Left forelimb (tissue), 1 donor: ENCODE results near the gene MED7.

Experiments
- DNase-seq: peaks from one replicate; pipeline ENCODE4 v3.0.0-alpha.2; 2018; ENCODE audit warnings: low spot score

The MED7 gene

DNA sequence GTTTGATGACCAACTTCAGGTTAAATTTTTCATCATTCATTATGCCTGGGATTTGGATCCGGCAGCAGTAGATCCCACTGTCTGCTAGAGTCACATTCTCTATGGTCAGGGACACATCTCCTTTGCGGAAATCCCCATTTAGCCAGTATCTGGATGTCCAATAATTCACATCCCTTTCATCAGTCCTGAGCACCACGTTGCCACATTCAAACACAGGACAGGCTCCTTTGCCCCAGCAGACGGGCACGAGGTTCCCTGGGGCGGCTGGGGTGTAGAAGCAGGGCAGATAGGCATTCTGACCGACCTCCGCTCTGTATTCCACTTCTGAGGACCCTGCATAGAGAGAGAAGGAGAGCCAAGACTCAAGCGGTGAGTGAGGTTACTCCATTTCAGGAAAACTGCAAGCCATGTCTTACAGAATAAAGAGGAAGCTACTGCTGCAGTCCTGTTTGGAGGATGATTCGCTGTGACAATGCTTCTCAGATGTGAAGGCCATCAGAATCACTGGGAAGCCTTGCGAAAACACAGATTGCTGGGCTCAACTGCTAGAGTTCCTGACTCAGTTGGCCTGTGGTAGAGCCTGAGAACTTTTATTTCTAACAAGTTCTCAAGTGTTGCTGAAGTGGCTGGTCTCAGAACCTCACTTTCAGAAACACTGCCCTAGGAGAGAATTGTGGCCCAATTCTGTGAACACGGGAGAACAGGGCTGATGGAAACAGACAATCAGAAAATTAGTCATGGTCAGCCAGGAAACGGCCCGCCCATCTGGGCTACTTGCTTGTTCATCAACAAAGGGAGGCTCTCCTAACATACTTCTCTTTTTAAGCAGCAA, 35.8 kb downstream of the MED7 start:
- DNase-seq: no peak

DNA sequence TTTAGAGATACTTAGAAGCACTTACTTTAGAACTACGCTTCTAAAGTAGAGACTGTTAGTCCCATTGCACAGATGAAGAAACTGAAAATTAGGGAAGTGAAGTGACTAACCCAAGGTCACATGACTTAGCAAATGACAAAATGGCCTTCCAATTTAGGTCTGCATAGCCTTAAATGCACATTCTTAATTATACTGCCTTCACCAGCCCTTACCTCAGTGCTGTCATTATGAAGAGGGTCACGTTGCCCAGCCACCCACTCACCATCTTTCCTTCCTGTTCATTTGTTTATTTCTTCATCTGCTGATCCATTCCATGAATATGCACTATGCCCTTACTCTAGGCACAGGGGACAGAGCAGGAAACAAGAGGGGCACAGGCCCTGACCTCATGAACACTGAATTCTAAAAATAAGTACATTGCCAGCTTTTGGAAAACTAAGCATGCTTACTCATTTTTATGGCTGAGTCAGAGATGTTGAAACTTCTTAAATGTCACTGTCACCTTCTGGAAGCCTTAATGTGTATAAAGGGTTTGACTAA, 42.5 kb downstream of the MED7 start:
- no peak for DNase-seq

DNA sequence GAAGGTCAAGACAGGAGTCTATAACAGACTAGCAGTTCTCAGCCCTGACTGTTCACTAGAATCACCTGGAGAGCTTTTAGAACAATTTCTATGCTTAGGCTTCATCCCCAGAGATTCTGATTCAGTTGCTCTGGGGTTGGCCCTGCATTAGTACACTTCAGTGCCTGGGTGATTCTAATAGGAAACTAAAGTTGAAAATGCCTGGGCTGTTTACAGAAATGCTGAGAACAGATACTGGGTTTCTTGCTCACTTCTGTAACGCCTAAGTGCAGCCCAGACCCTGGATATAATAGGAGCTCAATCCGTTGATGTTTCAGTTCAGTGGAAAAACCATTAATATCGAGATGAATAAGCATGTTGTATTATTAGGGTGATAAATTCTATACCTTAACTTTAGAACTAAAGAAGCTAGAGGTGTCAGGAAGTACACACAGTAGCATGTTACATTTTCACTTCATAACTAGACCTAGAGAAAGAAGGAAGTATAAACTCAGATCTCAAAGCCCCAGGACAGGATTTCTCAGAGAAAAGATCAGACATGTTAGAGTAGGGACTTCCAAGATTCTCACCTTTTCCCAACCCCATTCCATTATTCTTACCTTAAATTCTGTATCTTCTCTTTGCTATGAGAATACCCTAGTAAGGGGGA, 54.2 kb downstream of the MED7 start:
- DNase-seq: no peak
